Mesenchymal stem cell (in vitro differentiated cells and primary cell): Measurements from ENCODE around the gene LPAR3.

Source experiments
- DNase-seq: peaks from one replicate; pipeline ENCODE4 v3.0.0-alpha.2; 2013
- H2AFZ ChIP-seq: one replicate; pipeline ENCODE4 v1.6.1; 2013; ENCODE audit warnings: low read depth, mild to moderate bottlenecking, control low read depth, inconsistent platforms, low read length, moderate library complexity
- H2AK5ac ChIP-seq: 2 replicates; pipeline ENCODE4 v1.6.1; 2013; ENCODE audit warnings: low read length, moderate library complexity, mild to moderate bottlenecking, inconsistent platforms; ENCODE audit not compliant: severe bottlenecking
- H2BK120ac ChIP-seq: one replicate; pipeline ENCODE4 v1.6.1; 2013; ENCODE audit warnings: low read depth, mild to moderate bottlenecking, inconsistent platforms, low read length, moderate library complexity
- H2BK12ac ChIP-seq, 2 experiments: one replicate each; pipeline ENCODE4 v1.6.1; 2013; ENCODE audit warnings: inconsistent platforms in 2 of 2, low read length in 2 of 2, mild to moderate bottlenecking in 2 of 2, moderate library complexity in 2 of 2, control low read depth in 1 of 2
- H2BK15ac ChIP-seq: one replicate; pipeline ENCODE4 v1.6.1; 2013; ENCODE audit warnings: mild to moderate bottlenecking, low read depth, inconsistent platforms; ENCODE audit not compliant: poor library complexity, severe bottlenecking
- H2BK5ac ChIP-seq: 2 replicates; pipeline ENCODE4 v1.6.1; 2013; ENCODE audit warnings: low read depth, mild to moderate bottlenecking, low read length, control low read depth, inconsistent platforms; ENCODE audit not compliant: poor library complexity, severe bottlenecking
- H3K14ac ChIP-seq, 2 experiments: one replicate each; pipeline ENCODE4 v1.6.1; 2013; ENCODE audit warnings: inconsistent platforms in 2 of 2, low read length in 2 of 2, control low read depth in 1 of 2, mild to moderate bottlenecking in 1 of 2, moderate library complexity in 1 of 2
- H3K18ac ChIP-seq, 2 experiments: one replicate each; pipeline ENCODE4 v1.6.1; 2013; ENCODE audit warnings: inconsistent platforms in 2 of 2, low read length in 2 of 2, control low read depth in 1 of 2, low read depth in 1 of 2, mild to moderate bottlenecking in 1 of 2
- H3K23ac ChIP-seq, 2 experiments: one replicate each; pipeline ENCODE4 v1.6.1; 2013; ENCODE audit warnings: inconsistent platforms in 2 of 2, low read length in 2 of 2, mild to moderate bottlenecking in 2 of 2, moderate library complexity in 2 of 2, control low read depth in 1 of 2
- H3K27ac ChIP-seq: 2 replicates; pipeline ENCODE4 v1.5.1; 2013; ENCODE audit warnings: mild to moderate bottlenecking, moderate library complexity, low read length, control low read depth, inconsistent platforms; ENCODE audit not compliant: poor library complexity, severe bottlenecking
- H3K27me3 ChIP-seq, 2 experiments: 2 replicates each; pipeline versions ENCODE4 v1.6.1 to v1.7.0; 2013; ENCODE audit warnings: low read length in 2 of 2, mild to moderate bottlenecking in 2 of 2, moderate library complexity in 2 of 2, control low read depth in 1 of 2, inconsistent platforms in 1 of 2; ENCODE audit not compliant: control insufficient read depth in 1 of 2, insufficient read depth in 1 of 2
- H3K36me3 ChIP-seq, 2 experiments: 2 replicates each; pipeline versions ENCODE4 v1.6.1 to v1.7.0; 2013; ENCODE audit warnings: low read length in 2 of 2, control low read depth in 1 of 2, inconsistent platforms in 1 of 2, low read depth in 1 of 2, mild to moderate bottlenecking in 1 of 2; ENCODE audit not compliant: insufficient read depth in 2 of 2, control insufficient read depth in 1 of 2
- H3K4ac ChIP-seq, 2 experiments: one replicate each; pipeline ENCODE4 v1.6.1; 2013; ENCODE audit warnings: inconsistent platforms in 2 of 2, low read length in 2 of 2, mild to moderate bottlenecking in 2 of 2, moderate library complexity in 2 of 2, control low read depth in 1 of 2, low read depth in 1 of 2
- H3K4me1 ChIP-seq: 2 replicates; pipeline ENCODE4 v1.6.1; 2013; ENCODE audit warnings: low read depth, low read length, control low read depth; ENCODE audit not compliant: control insufficient read depth, insufficient read depth
- H3K4me2 ChIP-seq: 2 replicates; pipeline ENCODE4 v1.6.1; 2013; ENCODE audit warnings: low read length, mild to moderate bottlenecking, inconsistent platforms; ENCODE audit not compliant: poor library complexity, severe bottlenecking
- H3K4me3 ChIP-seq, 2 experiments: 2 replicates each; pipeline versions ENCODE4 v1.5.1 to v1.7.0; 2013; ENCODE audit warnings: low read length in 2 of 2, mild to moderate bottlenecking in 2 of 2, control low read depth in 1 of 2, low read depth in 1 of 2; ENCODE audit not compliant: insufficient read depth in 1 of 2
- H3K79me1 ChIP-seq: replicated peaks from 2 replicates; pipeline ENCODE4 v1.6.1; 2013; ENCODE audit warnings: mild to moderate bottlenecking, control low read depth, low read length, inconsistent platforms; ENCODE audit not compliant: poor library complexity, severe bottlenecking
- H3K9ac ChIP-seq: 2 replicates; pipeline ENCODE4 v1.7.0; 2013; ENCODE audit warnings: mild to moderate bottlenecking, low read length, moderate library complexity
- H3K9me3 ChIP-seq: 2 replicates; pipeline ENCODE4 v1.7.0; 2013; ENCODE audit warnings: mild to moderate bottlenecking, low read length; ENCODE audit not compliant: control insufficient read depth
- H4K8ac ChIP-seq: one replicate; pipeline ENCODE4 v1.6.1; 2013; ENCODE audit warnings: inconsistent platforms, mild to moderate bottlenecking, low read length, moderate library complexity
- H4K91ac ChIP-seq: one replicate; pipeline ENCODE4 v1.6.1; 2013; ENCODE audit warnings: mild to moderate bottlenecking, low read length, inconsistent platforms
- WGBS: methylation state at CpG from one replicate; pipeline ENCODE4 v1.1.7; 2013; ENCODE audit warnings: mixed read lengths; 5-methylcytosine and 5-hydroxymethylcytosine counted together

LPAR3 gene

DNA sequence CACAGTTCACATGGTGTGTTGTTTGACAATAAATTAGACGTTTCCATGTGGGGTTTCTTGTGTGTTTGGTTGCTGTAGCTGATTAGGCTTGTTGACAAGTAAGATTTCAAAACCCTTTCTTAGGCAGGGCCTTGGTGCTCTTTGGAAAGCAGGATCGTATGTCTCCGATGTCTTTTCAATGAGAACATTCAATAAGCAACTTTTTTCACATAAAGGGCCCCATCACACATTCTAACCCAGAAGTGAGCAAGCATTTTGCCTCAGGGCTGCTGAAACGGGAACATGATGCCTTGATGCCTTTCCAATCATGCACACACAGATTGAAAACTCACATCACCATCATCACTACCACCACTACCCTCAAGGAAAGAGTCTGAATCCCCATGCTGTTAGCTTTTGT is 33.1 kb downstream of the LPAR3 start:
- no peak overlapping the region for H2BK15ac ChIP-seq
- no peaks in the 10 kb centered on the region for H3K4me1 ChIP-seq
- no peaks in the 10 kb centered on the region for H3K36me3 ChIP-seq
- H2AK5ac ChIP-seq = no peak overlapping the region
- no peak overlapping the region for H4K8ac ChIP-seq
- no peak overlapping the region for H3K27ac ChIP-seq
- H4K91ac ChIP-seq = no peak overlapping the region
- no peak overlapping the region for H2AFZ ChIP-seq
- no peaks in the 10 kb centered on the region for H3K9me3 ChIP-seq
- H3K79me1 ChIP-seq = no peaks in the 10 kb centered on the region
- DNase-seq = no peak
- H3K14ac ChIP-seq = no peak overlapping the region
- H2BK12ac ChIP-seq = no peak overlapping the region
- WGBS = 83% methylated on average over 4 of the region's 4 CpGs
- H3K4me2 ChIP-seq = no peak overlapping the region
- H3K4me3 ChIP-seq = no peak overlapping the region
- H3K23ac ChIP-seq = no peak overlapping the region
- no peak overlapping the region for H3K4ac ChIP-seq
- no peak overlapping the region for H3K9ac ChIP-seq
- H2BK5ac ChIP-seq = no peak overlapping the region
- H3K27me3 ChIP-seq = peaks cover 0 to 7% of the 10 kb centered on the region in 2 experiments
- H2BK120ac ChIP-seq = no peak overlapping the region
- H3K18ac ChIP-seq = no peak overlapping the region

DNA sequence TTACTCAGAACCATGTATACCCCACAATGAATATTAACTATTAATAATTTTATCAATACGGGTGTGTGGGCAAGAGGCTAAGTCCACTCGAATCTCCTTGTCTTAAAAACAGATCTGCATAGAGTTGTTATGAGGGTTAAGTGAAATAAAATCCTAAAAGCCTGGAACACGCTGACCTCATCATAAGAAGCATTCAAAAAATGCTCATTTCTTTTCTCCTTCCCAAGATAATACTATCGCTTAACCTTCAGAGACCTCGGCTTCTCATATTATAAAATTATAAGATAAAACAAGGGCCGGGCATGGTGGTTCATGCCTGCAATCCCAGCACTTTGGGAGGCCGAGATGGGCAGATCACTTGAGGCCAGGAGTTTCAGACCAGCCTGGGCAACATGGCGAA is 35.1 kb downstream of the LPAR3 start:
- WGBS = 91% methylated on average over 7 of the region's 8 CpGs
- no peak overlapping the region for H3K18ac ChIP-seq
- H2BK12ac ChIP-seq = no peak overlapping the region
- no peak overlapping the region for H2AFZ ChIP-seq
- H4K91ac ChIP-seq = no peak overlapping the region
- H3K27me3 ChIP-seq = peaks cover 0 to 5% of the 10 kb centered on the region in 2 experiments
- H2BK15ac ChIP-seq = no peak overlapping the region
- H3K4me3 ChIP-seq = no peak overlapping the region
- H2BK5ac ChIP-seq = no peak overlapping the region
- H3K4me2 ChIP-seq = no peak overlapping the region
- H3K9ac ChIP-seq = no peak overlapping the region
- H4K8ac ChIP-seq = no peak overlapping the region
- no peak overlapping the region for H2BK120ac ChIP-seq
- H3K27ac ChIP-seq = no peak overlapping the region
- no peak overlapping the region for H3K23ac ChIP-seq
- no peak for DNase-seq
- H3K9me3 ChIP-seq = no peaks in the 10 kb centered on the region
- H3K4ac ChIP-seq = no peak overlapping the region
- H3K14ac ChIP-seq = no peak overlapping the region
- H3K79me1 ChIP-seq = no peaks in the 10 kb centered on the region
- no peak overlapping the region for H2AK5ac ChIP-seq
- H3K36me3 ChIP-seq = no peaks in the 10 kb centered on the region
- H3K4me1 ChIP-seq = no peaks in the 10 kb centered on the region

- Histone ChIP-seq H3K4me2 (no peak overlapping the region), H2BK5ac (no peak overlapping the region), H3K36me3 (no peaks in the 10 kb centered on the region), H3K18ac (no peak overlapping the region), H3K4ac (no peak overlapping the region), H3K27me3 (peaks cover 0 to 5% of the 10 kb centered on the region in 2 experiments), H3K9me3 (no peaks in the 10 kb centered on the region), H3K14ac (no peak overlapping the region), H2BK120ac (no peak overlapping the region), H2AFZ (no peak overlapping the region), H3K27ac (no peak overlapping the region), H2BK15ac (no peak overlapping the region), H3K23ac (no peak overlapping the region), H3K79me1 (no peaks in the 10 kb centered on the region), H3K4me1 (no peaks in the 10 kb centered on the region), H2BK12ac (no peak overlapping the region), H3K4me3 (no peak overlapping the region), H4K8ac (no peak overlapping the region), H4K91ac (no peak overlapping the region), H2AK5ac (no peak overlapping the region), H3K9ac (no peak overlapping the region)
- 99% methylated on average over 2 of the region's 2 CpGs for WGBS
- no peak for DNase-seq
Measured at GRCh38 chr1:84856726-84857270, 36.2 kb downstream of the LPAR3 start.

DNA sequence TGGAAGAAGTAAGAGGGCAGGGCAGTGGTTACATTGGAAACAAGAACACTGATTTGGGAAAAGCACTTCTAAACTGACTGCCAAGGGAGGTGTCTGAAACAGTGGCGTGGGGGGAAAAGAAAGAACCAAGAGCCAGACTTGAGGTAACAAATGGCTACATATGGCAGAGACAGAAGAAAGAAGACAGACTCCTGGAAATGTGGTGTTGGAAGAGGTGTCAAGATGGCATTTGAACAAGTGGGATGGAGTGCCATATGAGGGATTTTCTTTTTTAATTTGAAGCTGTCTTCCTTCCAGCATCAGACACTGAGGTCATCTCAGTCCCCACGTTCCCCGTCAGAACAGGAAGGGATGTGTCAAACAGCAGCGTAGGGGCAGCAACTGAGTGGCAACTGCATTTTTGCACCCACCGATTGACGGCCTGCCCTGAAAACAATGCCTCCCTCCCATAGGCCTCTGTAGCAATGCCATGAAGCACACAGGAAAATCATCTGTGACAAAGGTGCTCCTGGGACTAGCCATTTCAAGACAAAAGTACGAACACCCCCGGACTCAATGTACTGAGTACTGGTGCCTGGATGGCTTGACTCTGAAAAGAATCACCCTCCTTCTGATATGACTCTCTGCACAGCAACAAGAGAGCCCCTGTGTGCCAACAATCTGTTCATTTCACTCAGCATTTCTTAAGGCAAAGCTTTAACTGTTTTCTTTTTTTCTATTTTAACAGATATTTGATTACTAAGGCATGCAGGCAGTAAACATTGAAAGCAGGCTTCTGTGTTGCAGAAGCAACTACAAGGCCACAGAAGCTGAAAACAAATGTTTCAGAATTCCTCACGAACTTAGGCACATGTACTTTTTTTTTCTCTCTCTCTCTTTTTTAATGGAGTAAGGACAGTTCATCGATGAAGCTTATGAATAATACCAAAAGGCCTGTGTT is 37.0 kb downstream of the LPAR3 start:
- Histone ChIP-seq H3K18ac (peak overlapping the region in 1 of 2 experiments; percentile 28), H3K4me1 (peaks cover 3% of the 10 kb centered on the region), H3K4me2 (no peak overlapping the region), H2BK15ac (no peak overlapping the region), H3K36me3 (no peaks in the 10 kb centered on the region), H3K23ac (no peak overlapping the region), H2BK12ac (peak overlapping the region in 1 of 2 experiments; percentile 45), H2BK120ac (no peak overlapping the region), H3K79me1 (no peaks in the 10 kb centered on the region), H3K4me3 (no peak overlapping the region), H2BK5ac (no peak overlapping the region), H4K8ac (no peak overlapping the region), H3K27me3 (no peaks in the 10 kb centered on the region), H3K4ac (no peak overlapping the region), H3K27ac (no peak overlapping the region), H2AK5ac (no peak overlapping the region), H3K9me3 (no peaks in the 10 kb centered on the region), H3K9ac (no peak overlapping the region), H2AFZ (peak overlapping the region; percentile 46), H4K91ac (no peak overlapping the region), H3K14ac (no peak overlapping the region)
- DNase-seq = no peak
- WGBS = 85% methylated on average over 10 of the region's 10 CpGs
